K562 (cell line): Measurements from ENCODE around the gene PATL1. TPM values are rescaled to one million over a fixed set of nuclear protein-coding genes. Genes with fewer than 3 reads are reported as not detected.
A peak's percentile ranks its signal among the peaks of the same experiment; 100 is the strongest.

Source experiments
- CHD2 ChIP-seq: IDR thresholded peaks from 2 replicates; pipeline ENCODE4 v1.6.1; 2011; ENCODE audit warnings: low read depth, low read length
- HMG20B ChIP-seq: fragments of 250-450 bp; sonication (Bioruptor Pico); IDR thresholded peaks from 2 replicates; pipeline ENCODE4 v1.5.0; 2021; ENCODE audit warnings: mild to moderate bottlenecking
- KDM5B ChIP-seq: fragments of 200-600 bp; sonication (generic); IDR thresholded peaks from 2 replicates; pipeline ENCODE4 v1.6.1; 2012; ENCODE audit warnings: low read depth, mild to moderate bottlenecking, moderate library complexity, low read length, control low read depth, inconsistent platforms; ENCODE audit not compliant: insufficient replicate concordance
- LARP7 ChIP-seq: fragments of 450-650 bp; IDR thresholded peaks from 2 replicates; pipeline ENCODE4 v1.6.1; 2016
- MXI1 ChIP-seq: IDR thresholded peaks from 2 replicates; pipeline ENCODE4 v1.6.1; 2011; ENCODE audit warnings: low read depth, mild to moderate bottlenecking, improper control_type of control experiment, low read length
- NUFIP1 ChIP-seq: fragments of 450-650 bp; IDR thresholded peaks from 2 replicates; pipeline ENCODE4 v1.6.1; 2018; ENCODE audit not compliant: partially characterized antibody
- SAP30 ChIP-seq: fragments of 200-600 bp; sonication (generic); IDR thresholded peaks from 2 replicates; pipeline ENCODE4 v1.6.1; 2012; ENCODE audit warnings: borderline replicate concordance, low read depth, mild to moderate bottlenecking, moderate library complexity, low read length, control low read depth, inconsistent platforms; ENCODE audit not compliant: insufficient read depth, poor library complexity, severe bottlenecking
- ZC3H11A ChIP-seq: IDR thresholded peaks from 2 replicates; pipeline ENCODE4 v1.6.1; 2012; ENCODE audit warnings: low read depth, low read length, improper control_type of control experiment
- ZC3H4 ChIP-seq: sonication (generic); formaldehyde crosslinking; IDR thresholded peaks from 2 replicates; pipeline ENCODE4 v1.9.0; 2021; ENCODE audit warnings: missing genetic modification reagents, borderline replicate concordance
- ZNF445 ChIP-seq: fragments of 250-450 bp; sonication (Bioruptor Pico); IDR thresholded peaks from 2 replicates; pipeline ENCODE4 v1.4.0; 2020; ENCODE audit warnings: low read depth, mild to moderate bottlenecking, moderate library complexity
- polyA plus RNA-seq, 8 experiments: library from polyadenylated mRNA; depleted of rRNA in 4 of 8; stranded (reverse) in 5 of 8; unstranded in 3 of 8; fragments of >200 nt; fragmentation: Nextera tagmentation in 2 of 8; fragmentation: Illumina TruSeq in 1 of 8; extraction: Ambion mirVana in 2 of 8; extraction: Trizol in 1 of 8; gene quantifications; 2 replicates each; pipeline versions ENCODE4 v1.2.1 to v1.2.3, GENCODE V29; 2011 to 2014; ENCODE audit warnings: inconsistent platforms in 1 of 8, missing spikeins in 1 of 8
- total RNA-seq, 7 experiments: library from RNA; depleted of rRNA in 6 of 7; stranded (reverse); fragments of >200 nt in 6 of 7; fragmentation: Illumina TruSeq in 2 of 7; extraction: Trizol in 2 of 7; gene quantifications; 2 replicates each; pipeline versions ENCODE4 v1.2.1 to v1.2.3, GENCODE V29; 2011 to 2021; ENCODE audit warnings: low replicate concordance in 1 of 7
- TF ChIP-seq, protein P1 (sequence below): fragments of 200-600 bp; sonication (generic); IDR thresholded peaks from one replicate; pipeline ENCODE4 v1.6.1; 2012; ENCODE audit warnings: mild to moderate bottlenecking, low read depth, low read length, inconsistent platforms
- TF ChIP-seq, protein P2 (sequence below): fragments of 250-450 bp; sonication (Bioruptor Pico); IDR thresholded peaks from 2 replicates; pipeline ENCODE4 v1.4.0; 2020; ENCODE audit warnings: borderline replicate concordance
- TF ChIP-seq, protein P3 (sequence below): fragments of 250-450 bp; sonication (Bioruptor Pico); IDR thresholded peaks from 2 replicates; pipeline ENCODE4 v1.8.0; 2022; ENCODE audit warnings: inconsistent platforms

Gene PATL1
- total and polyA plus RNA-seq, 9 of the 15 experiments (the other 6 are each of a cell fraction or from before 2014, with no cell fraction given): 3.2 to 48.0 (median 16.4) TPM

DNA sequence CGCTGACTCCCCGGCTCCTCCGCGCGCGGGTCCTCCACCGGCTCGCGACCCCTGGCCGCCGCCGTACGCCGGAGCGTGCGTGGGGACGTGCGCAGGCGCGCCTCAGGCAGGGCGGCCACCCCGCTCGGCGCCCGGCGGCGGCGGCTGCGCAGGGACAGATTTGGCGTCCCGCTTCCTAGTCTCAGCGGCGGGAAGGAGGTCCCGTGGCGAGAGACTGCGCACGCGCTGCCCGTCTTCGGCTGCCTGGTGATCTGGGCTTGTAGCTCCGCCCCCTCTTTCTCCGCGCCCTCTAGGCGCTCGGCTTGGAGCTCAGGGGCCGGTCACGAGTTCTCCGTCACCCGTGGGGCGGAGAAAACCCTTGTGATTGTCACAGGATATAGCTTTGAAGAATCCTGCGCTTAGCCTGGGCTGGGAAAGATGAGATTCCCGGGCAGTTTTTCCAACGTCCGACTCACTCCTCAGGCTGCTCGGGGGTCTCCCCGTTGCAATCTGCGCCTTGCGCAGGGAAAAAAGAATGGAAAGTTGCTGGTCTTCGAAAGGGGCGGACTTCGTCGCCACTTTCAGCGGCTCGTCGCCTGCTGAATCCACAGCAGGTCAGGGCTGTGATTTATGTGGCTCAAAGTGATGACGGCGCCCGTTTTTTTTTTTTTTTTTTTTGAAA, at the start of gene PATL1 (continued):
- TF ChIP-seq HMG20B (CRISPR knock-in tag) (no peak), LARP7 (no peak), ZNF445 (no peak), ZC3H4 (CRISPR knock-in tag) (no peak), MXI1 (peak; percentile 99), ZC3H11A (no peak), NUFIP1 (no peak), SAP30 (no peak), CHD2 (no peak), KDM5B (peak; percentile 42)
- TF ChIP-seq, protein P1, sequence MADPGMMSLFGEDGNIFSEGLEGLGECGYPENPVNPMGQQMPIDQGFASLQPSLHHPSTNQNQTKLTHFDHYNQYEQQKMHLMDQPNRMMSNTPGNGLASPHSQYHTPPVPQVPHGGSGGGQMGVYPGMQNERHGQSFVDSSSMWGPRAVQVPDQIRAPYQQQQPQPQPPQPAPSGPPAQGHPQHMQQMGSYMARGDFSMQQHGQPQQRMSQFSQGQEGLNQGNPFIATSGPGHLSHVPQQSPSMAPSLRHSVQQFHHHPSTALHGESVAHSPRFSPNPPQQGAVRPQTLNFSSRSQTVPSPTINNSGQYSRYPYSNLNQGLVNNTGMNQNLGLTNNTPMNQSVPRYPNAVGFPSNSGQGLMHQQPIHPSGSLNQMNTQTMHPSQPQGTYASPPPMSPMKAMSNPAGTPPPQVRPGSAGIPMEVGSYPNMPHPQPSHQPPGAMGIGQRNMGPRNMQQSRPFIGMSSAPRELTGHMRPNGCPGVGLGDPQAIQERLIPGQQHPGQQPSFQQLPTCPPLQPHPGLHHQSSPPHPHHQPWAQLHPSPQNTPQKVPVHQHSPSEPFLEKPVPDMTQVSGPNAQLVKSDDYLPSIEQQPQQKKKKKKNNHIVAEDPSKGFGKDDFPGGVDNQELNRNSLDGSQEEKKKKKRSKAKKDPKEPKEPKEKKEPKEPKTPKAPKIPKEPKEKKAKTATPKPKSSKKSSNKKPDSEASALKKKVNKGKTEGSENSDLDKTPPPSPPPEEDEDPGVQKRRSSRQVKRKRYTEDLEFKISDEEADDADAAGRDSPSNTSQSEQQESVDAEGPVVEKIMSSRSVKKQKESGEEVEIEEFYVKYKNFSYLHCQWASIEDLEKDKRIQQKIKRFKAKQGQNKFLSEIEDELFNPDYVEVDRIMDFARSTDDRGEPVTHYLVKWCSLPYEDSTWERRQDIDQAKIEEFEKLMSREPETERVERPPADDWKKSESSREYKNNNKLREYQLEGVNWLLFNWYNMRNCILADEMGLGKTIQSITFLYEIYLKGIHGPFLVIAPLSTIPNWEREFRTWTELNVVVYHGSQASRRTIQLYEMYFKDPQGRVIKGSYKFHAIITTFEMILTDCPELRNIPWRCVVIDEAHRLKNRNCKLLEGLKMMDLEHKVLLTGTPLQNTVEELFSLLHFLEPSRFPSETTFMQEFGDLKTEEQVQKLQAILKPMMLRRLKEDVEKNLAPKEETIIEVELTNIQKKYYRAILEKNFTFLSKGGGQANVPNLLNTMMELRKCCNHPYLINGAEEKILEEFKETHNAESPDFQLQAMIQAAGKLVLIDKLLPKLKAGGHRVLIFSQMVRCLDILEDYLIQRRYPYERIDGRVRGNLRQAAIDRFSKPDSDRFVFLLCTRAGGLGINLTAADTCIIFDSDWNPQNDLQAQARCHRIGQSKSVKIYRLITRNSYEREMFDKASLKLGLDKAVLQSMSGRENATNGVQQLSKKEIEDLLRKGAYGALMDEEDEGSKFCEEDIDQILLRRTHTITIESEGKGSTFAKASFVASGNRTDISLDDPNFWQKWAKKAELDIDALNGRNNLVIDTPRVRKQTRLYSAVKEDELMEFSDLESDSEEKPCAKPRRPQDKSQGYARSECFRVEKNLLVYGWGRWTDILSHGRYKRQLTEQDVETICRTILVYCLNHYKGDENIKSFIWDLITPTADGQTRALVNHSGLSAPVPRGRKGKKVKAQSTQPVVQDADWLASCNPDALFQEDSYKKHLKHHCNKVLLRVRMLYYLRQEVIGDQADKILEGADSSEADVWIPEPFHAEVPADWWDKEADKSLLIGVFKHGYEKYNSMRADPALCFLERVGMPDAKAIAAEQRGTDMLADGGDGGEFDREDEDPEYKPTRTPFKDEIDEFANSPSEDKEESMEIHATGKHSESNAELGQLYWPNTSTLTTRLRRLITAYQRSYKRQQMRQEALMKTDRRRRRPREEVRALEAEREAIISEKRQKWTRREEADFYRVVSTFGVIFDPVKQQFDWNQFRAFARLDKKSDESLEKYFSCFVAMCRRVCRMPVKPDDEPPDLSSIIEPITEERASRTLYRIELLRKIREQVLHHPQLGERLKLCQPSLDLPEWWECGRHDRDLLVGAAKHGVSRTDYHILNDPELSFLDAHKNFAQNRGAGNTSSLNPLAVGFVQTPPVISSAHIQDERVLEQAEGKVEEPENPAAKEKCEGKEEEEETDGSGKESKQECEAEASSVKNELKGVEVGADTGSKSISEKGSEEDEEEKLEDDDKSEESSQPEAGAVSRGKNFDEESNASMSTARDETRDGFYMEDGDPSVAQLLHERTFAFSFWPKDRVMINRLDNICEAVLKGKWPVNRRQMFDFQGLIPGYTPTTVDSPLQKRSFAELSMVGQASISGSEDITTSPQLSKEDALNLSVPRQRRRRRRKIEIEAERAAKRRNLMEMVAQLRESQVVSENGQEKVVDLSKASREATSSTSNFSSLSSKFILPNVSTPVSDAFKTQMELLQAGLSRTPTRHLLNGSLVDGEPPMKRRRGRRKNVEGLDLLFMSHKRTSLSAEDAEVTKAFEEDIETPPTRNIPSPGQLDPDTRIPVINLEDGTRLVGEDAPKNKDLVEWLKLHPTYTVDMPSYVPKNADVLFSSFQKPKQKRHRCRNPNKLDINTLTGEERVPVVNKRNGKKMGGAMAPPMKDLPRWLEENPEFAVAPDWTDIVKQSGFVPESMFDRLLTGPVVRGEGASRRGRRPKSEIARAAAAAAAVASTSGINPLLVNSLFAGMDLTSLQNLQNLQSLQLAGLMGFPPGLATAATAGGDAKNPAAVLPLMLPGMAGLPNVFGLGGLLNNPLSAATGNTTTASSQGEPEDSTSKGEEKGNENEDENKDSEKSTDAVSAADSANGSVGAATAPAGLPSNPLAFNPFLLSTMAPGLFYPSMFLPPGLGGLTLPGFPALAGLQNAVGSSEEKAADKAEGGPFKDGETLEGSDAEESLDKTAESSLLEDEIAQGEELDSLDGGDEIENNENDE: no peak
- TF ChIP-seq, protein P2, sequence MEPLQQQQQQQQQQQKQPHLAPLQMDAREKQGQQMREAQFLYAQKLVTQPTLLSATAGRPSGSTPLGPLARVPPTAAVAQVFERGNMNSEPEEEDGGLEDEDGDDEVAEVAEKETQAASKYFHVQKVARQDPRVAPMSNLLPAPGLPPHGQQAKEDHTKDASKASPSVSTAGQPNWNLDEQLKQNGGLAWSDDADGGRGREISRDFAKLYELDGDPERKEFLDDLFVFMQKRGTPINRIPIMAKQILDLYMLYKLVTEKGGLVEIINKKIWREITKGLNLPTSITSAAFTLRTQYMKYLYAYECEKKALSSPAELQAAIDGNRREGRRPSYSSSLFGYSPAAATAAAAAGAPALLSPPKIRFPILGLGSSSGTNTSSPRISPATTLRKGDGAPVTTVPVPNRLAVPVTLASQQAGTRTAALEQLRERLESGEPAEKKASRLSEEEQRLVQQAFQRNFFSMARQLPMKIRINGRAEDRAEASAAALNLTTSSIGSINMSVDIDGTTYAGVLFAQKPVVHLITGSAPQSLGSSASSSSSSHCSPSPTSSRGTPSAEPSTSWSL (CRISPR knock-in tag): no peak
- TF ChIP-seq, protein P3, sequence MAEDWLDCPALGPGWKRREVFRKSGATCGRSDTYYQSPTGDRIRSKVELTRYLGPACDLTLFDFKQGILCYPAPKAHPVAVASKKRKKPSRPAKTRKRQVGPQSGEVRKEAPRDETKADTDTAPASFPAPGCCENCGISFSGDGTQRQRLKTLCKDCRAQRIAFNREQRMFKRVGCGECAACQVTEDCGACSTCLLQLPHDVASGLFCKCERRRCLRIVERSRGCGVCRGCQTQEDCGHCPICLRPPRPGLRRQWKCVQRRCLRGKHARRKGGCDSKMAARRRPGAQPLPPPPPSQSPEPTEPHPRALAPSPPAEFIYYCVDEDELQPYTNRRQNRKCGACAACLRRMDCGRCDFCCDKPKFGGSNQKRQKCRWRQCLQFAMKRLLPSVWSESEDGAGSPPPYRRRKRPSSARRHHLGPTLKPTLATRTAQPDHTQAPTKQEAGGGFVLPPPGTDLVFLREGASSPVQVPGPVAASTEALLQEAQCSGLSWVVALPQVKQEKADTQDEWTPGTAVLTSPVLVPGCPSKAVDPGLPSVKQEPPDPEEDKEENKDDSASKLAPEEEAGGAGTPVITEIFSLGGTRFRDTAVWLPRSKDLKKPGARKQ (CRISPR knock-in tag): no peak
